Measurements from ENCODE around the gene KRABD2.

KRABD2 gene

DNA sequence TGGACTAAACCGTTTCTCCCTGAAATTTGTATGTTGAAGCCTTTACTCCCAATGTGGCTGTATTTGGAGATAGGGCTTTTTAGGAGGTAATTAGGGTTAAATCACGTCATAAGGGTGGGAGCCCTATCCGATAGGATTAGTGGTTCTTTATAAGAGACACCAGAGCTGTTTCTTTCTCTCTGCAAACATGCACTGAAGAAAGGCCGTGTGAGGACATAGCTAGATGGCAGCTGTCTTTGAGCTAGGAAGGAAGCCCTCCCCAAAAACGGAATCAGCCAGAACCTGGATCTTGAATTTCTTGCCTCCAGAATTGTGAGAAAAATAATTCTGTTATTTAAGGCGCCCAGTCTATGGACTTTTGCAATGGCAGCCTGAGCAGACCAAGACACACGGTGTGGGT is 22.8 kb downstream of the KRABD2 start (continued):
- TF ChIP-seq ZNF462 (CRISPR knock-in tag; IDR thresholded peaks at IDR 0.05), result no peak
- TF ChIP-seq ZNF114 (CRISPR knock-in tag; IDR thresholded peaks at IDR 0.05), result no peak
- TF ChIP-seq STAT1 (IDR thresholded peaks at IDR 0.05; ENCODE audit: unreplicated experiment), result no peak
- no peak for TF ChIP-seq JUNB (IDR thresholded peaks at IDR 0.05; ENCODE audit: unreplicated experiment)

DNA sequence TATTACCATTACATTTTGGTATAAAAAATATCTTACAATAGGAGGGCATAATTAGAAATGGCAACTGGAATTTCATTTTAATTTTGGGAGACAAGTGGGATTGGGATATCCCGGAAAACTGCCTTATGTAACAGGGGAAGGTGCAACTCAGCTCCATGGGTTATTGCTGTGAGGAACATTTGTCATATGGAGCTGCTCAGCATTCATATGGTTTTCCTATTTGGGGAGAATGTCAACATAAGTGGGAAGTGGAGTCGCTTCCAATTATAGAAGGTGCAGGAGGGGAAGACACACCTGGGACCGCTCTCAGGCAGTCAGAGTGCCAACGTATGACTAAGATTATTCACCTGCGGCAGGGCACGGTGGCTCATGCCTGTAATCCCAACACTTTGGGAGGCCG is 26.2 kb downstream of the KRABD2 start:
- no peaks in the 10 kb centered on the region for H3K36me3 Mint-ChIP-seq (ENCODE audit: low read depth)
- TF ChIP-seq, protein P1, sequence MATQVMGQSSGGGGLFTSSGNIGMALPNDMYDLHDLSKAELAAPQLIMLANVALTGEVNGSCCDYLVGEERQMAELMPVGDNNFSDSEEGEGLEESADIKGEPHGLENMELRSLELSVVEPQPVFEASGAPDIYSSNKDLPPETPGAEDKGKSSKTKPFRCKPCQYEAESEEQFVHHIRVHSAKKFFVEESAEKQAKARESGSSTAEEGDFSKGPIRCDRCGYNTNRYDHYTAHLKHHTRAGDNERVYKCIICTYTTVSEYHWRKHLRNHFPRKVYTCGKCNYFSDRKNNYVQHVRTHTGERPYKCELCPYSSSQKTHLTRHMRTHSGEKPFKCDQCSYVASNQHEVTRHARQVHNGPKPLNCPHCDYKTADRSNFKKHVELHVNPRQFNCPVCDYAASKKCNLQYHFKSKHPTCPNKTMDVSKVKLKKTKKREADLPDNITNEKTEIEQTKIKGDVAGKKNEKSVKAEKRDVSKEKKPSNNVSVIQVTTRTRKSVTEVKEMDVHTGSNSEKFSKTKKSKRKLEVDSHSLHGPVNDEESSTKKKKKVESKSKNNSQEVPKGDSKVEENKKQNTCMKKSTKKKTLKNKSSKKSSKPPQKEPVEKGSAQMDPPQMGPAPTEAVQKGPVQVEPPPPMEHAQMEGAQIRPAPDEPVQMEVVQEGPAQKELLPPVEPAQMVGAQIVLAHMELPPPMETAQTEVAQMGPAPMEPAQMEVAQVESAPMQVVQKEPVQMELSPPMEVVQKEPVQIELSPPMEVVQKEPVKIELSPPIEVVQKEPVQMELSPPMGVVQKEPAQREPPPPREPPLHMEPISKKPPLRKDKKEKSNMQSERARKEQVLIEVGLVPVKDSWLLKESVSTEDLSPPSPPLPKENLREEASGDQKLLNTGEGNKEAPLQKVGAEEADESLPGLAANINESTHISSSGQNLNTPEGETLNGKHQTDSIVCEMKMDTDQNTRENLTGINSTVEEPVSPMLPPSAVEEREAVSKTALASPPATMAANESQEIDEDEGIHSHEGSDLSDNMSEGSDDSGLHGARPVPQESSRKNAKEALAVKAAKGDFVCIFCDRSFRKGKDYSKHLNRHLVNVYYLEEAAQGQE (IDR thresholded peaks at IDR 0.05; ENCODE audit: unreplicated experiment), result no peak
- TF ChIP-seq POLR2AphosphoS5 (IDR thresholded peaks at IDR 0.05; ENCODE audit: low read depth) (no peak), ZNF462 (CRISPR knock-in tag; IDR thresholded peaks at IDR 0.05) (no peak), JUNB (IDR thresholded peaks at IDR 0.05; ENCODE audit: unreplicated experiment) (no peak)

More for the DNA sequence above, 26.2 kb downstream of the KRABD2 start:
- no peaks in the 10 kb centered on the region for H3K36me3 ChIP-seq (ENCODE audit: insufficient read depth)
- H3K4me1 ChIP-seq (ENCODE audit: insufficient read depth), result peaks cover 3% of the 10 kb centered on the region; the same call in 1 of the 2 replicates
- Mint-ChIP-seq H3K4me3 (no peak overlapping the region), H3K27ac (no peak overlapping the region), H3K4me1 (peaks cover 5% of the 10 kb centered on the region), H3K27me3 (ENCODE audit: insufficient read depth, low read depth, poor library complexity) (no peaks in the 10 kb centered on the region), H3K9me3 (no peaks in the 10 kb centered on the region; the same call in 2 of the 3 replicates)
- ATAC-seq (no peak), DNase-seq (ENCODE audit: low spot score) (no peak)
- peaks cover 5% of the 10 kb centered on the region; the same call in 1 of the 2 replicates for H3K9me2 ChIP-seq (ENCODE audit: insufficient read depth)
- no peak overlapping the region for H2AFZ ChIP-seq
- H3K4me2 ChIP-seq, result no peak overlapping the region
- H3K27ac ChIP-seq (ENCODE audit: low read depth), result no peak overlapping the region
- H3F3A ChIP-seq (replicated peaks; ENCODE audit: low read depth), result no peaks in the 10 kb centered on the region
- no peaks in the 10 kb centered on the region for H3K27me3 ChIP-seq (ENCODE audit: insufficient read depth)
- H3K79me2 ChIP-seq (replicated peaks; ENCODE audit: insufficient read depth), result no peaks in the 10 kb centered on the region
- no peaks in the 10 kb centered on the region for H4K20me1 ChIP-seq (replicated peaks; ENCODE audit: insufficient read depth)
- H3K4me3 ChIP-seq, result no peak overlapping the region

Measured in GM23338 (cell line).